Stimulated activated naive B cell treated with anti-CD40 and anti-IgM and Interleukin-4, amounts not matched to agents 10 μg/mL and 1 μg/mL and 100 μg/mL, for 72 hours (primary cell): ENCODE results near the gene DMC1.
"Not testable (repeated sequence)": the region's sequence is repeated elsewhere in the genome, so short reads cannot be mapped to it uniquely, and the experiment has no call there.

Experiments used
- ATAC-seq, 2 donors: fragments of 150-1000 bp; cut with Tn5 transposase; replicated peaks; 2 replicates each; pipeline ENCODE4 v1.10.0; 2021; ENCODE audit warnings: moderate library complexity in 1 of 2
- DNase-seq: peaks from one replicate; pipeline ENCODE4 v3.0.0; 2021
- H3K27ac Mint-ChIP-seq: one replicate; pipeline ENCODE4 v1.8.0; 2022; ENCODE audit warnings: mild to moderate bottlenecking, mixed read lengths
- H3K27me3 Mint-ChIP-seq, 2 donors: one replicate each; pipeline ENCODE4 v1.8.0; 2022; ENCODE audit warnings: mixed read lengths in 2 of 2
- H3K36me3 Mint-ChIP-seq, 2 donors: one replicate each; pipeline ENCODE4 v1.8.0; 2022; ENCODE audit warnings: mixed read lengths in 2 of 2, mild to moderate bottlenecking in 1 of 2
- H3K4me1 Mint-ChIP-seq, 2 donors: one replicate each; pipeline ENCODE4 v1.8.0; 2022; ENCODE audit warnings: mixed read lengths in 2 of 2, mild to moderate bottlenecking in 1 of 2
- H3K4me3 Mint-ChIP-seq, 2 donors: one replicate each; pipeline ENCODE4 v1.8.0; 2022; ENCODE audit warnings: mild to moderate bottlenecking in 2 of 2, mixed read lengths in 2 of 2, moderate library complexity in 1 of 2
- H3K9me3 Mint-ChIP-seq, 2 donors: one replicate each; pipeline ENCODE4 v1.8.0; 2022; ENCODE audit warnings: mixed read lengths in 2 of 2, mild to moderate bottlenecking in 1 of 2

DMC1 gene, protein sequence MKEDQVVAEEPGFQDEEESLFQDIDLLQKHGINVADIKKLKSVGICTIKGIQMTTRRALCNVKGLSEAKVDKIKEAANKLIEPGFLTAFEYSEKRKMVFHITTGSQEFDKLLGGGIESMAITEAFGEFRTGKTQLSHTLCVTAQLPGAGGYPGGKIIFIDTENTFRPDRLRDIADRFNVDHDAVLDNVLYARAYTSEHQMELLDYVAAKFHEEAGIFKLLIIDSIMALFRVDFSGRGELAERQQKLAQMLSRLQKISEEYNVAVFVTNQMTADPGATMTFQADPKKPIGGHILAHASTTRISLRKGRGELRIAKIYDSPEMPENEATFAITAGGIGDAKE

DNA sequence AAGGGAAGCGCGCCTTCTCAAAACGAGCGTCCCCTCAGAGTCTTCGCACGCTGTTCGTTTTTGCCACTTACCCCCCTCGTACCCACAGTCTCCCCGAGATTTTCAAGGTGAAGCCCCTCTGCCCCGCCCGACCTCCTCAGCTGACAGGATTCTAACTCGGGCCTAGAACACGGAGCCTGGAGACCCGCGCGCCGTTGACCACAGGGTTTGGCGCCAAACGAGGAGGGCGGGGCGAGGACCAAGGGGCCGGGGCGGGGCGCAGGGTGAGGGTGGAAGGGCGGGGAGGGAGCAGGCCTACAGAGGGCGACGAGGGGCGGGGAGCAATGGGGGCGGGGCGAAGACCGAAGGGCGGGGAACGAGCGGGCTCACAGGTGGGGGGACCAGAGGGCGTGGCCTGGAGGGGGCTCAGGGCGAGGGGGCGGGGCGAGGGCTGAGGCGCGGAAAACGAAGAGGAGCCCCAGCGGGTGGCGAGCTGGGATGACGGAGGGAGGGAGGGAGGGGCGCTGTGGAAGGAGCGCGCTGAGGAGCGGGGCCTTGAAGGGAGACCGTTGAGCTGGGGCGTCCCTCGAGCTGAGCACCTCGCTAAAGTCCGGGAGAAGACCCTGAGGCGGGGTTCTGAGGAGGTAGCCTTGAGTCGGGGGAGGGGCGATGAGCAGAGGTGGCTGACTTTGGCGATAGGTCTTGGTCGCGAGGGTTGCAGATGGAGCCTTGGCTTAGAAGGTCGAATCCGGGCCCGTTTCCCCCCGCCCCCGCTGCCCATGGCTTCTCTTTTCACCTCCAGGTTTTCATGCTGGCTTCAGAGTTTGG lies at the start of gene DMC1:
Gene DMC1 (minus strand): TSS at position 212 of the 807 bp plus-strand sequence. CDS start 1,927 bp downstream, outside the sequence.
- H3K9me3 Mint-ChIP-seq = no peaks in the 10 kb centered on the region
- H3K36me3 Mint-ChIP-seq = no peaks in the 10 kb centered on the region
- H3K27ac Mint-ChIP-seq = peak within 1 kb of the TSS; percentile 96
- H3K4me3 Mint-ChIP-seq = peak within 1 kb of the TSS; percentile 89 to 96
- no peaks in the 10 kb centered on the region for H3K27me3 Mint-ChIP-seq
- DNase-seq (peak; percentile 79), ATAC-seq (peak; percentile 89 to 91)
- H3K4me1 Mint-ChIP-seq = peaks cover 10 to 22% of the 10 kb centered on the region in 2 donors

DNA sequence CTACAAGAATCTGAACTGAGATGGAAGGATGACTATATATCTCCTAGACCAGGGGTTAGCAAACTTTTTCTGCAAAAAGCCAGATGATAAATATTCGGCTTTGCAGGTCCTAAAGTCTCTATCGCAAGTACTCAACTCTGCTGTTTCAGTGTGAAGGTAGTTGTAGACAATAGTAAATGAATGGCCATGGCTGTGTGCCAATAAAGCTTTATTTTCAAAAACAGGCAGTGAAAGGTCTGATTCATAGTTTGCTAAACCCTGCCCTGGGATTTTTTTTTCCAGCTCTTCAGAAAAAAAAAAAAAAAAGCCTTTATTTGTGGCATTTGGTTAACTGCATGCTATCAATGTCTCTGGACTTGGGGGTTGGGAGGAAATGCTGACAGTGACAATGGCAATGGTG lies 48.7 kb upstream of the DMC1 start:
- Mint-ChIP-seq H3K27ac (no peak overlapping the region), H3K27me3 (peaks cover 21 to 23% of the 10 kb centered on the region in 2 donors), H3K9me3 (peaks cover 3% of the 10 kb centered on the region in 2 donors), H3K36me3 (peaks cover 0 to 10% of the 10 kb centered on the region in 2 donors), H3K4me3 (no peak overlapping the region), H3K4me1 (no peaks in the 10 kb centered on the region)
- ATAC-seq (no peak), DNase-seq (no peak)

DNA sequence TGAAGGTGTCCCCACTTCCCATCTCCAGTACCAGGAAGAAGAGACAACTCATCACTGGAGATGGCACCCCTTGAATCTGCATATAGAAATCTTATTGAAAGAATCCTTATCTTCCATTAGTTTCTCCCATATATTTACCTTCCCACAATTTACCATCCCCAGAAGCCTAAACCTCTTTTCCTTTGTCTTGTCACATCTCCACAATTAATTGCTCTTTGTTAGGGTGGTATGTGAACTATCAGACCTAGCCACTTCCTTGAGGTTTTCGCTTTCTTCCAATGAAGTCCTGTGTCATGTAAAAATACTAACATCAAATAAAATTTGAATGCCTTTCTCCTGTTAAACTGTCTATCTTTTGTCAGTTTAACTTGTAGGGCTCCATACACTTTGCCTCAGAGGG lies 48.3 kb upstream of the DMC1 start:
- H3K27me3 Mint-ChIP-seq = peaks cover 20 to 23% of the 10 kb centered on the region in 2 donors
- H3K9me3 Mint-ChIP-seq = peaks cover 3% of the 10 kb centered on the region in 2 donors
- H3K27ac Mint-ChIP-seq = no peak overlapping the region
- ATAC-seq (no peak), DNase-seq (no peak)
- H3K4me3 Mint-ChIP-seq = no peak overlapping the region
- H3K4me1 Mint-ChIP-seq = no peaks in the 10 kb centered on the region
- H3K36me3 Mint-ChIP-seq = peaks cover 0 to 10% of the 10 kb centered on the region in 2 donors

DNA sequence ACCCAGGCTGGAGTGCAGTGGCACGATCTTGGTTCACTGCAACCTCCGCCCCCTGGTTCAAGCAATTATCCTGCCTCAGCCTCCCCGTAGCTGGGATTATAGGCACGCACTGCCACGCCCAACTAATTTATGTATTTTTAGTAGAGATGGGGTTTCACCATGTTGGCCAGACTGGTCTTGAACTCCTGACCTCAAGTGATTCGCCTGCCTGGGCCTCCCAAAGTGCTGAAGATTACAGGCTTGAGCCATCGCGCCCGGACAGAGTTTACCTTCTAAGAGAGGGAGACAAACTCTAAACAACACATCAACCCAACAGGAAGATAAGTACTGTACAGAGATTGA lies 45.1 kb upstream of the DMC1 start:
- not testable (repeated sequence) for H3K36me3 Mint-ChIP-seq, DNase-seq, ATAC-seq, H3K27ac Mint-ChIP-seq, H3K4me3 Mint-ChIP-seq, H3K4me1 Mint-ChIP-seq, H3K9me3 Mint-ChIP-seq
- peaks cover 20 to 29% of the 10 kb centered on the region in 2 donors for H3K27me3 Mint-ChIP-seq

DNA sequence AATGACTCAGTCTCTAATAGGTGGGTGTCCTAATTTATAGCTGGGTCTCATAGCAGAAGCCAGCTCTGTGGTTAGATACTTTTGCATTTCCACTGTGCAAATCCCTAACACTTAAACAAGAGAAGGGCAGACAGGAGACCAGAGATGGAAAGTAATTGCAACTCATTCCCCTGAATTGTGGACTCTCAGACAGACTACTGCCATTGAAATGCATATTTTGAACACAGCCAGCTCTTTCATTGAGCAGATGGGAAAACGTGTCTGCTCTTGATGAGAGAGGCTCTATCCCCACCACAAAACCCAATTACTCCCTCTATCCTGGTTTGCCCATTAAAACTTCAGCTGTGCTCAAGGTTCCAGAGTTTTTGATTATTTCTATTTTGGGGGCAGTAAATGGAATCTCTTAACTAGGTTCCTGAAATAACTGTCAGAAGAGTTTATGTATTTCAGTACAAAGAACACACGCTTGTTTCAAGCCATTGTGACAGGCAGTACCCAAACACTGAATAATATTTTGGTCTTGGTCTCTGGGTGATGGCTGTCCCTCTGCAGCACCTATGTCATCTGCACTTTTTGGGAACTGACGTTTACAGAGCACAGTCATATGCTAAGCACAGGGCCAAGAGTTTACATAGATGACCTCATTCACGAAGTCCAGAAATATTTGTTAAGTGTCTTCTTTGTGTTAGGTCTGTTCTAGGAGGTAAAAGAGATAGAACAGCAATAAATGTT lies 44.5 kb upstream of the DMC1 start:
- peaks cover 3 to 5% of the 10 kb centered on the region in 2 donors for H3K9me3 Mint-ChIP-seq
- ATAC-seq (no peak), DNase-seq (no peak)

DNA sequence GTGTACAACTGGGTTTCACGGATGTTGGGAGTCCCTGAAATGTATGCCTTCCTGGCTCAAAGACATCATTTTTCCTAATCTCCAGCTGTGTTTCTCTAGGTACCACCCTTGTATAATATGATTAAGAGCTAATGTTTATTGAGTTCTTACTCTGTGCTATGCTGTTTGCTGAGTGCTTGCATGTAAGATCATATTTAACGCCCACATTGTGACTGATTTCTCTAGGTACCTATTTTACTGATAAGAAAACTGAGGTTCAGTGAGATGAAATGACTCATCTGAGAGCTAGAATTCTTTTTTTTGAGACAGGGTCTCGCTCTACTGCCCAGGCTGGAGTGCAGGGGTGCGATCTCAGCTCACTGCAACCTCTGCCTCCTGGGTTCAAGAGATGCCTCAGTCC lies 43.6 kb upstream of the DMC1 start:
- DNase-seq = no peak
- H3K4me3 Mint-ChIP-seq = no peak overlapping the region
- H3K4me1 Mint-ChIP-seq = no peaks in the 10 kb centered on the region
- H3K27ac Mint-ChIP-seq = no peak overlapping the region
- H3K27me3 Mint-ChIP-seq = peaks cover 20 to 29% of the 10 kb centered on the region in 2 donors
- H3K36me3 Mint-ChIP-seq = peaks cover 0 to 10% of the 10 kb centered on the region in 2 donors
- H3K9me3 Mint-ChIP-seq = peaks cover 3 to 5% of the 10 kb centered on the region in 2 donors
- ATAC-seq = no peak

More for the DNA sequence above, 44.5 kb upstream of the DMC1 start:
- no peaks in the 10 kb centered on the region for H3K4me1 Mint-ChIP-seq
- H3K36me3 Mint-ChIP-seq = peaks cover 0 to 10% of the 10 kb centered on the region in 2 donors
- H3K27me3 Mint-ChIP-seq = peaks cover 18 to 29% of the 10 kb centered on the region in 2 donors
- H3K27ac Mint-ChIP-seq = no peak overlapping the region
- H3K4me3 Mint-ChIP-seq = no peak overlapping the region

DNA sequence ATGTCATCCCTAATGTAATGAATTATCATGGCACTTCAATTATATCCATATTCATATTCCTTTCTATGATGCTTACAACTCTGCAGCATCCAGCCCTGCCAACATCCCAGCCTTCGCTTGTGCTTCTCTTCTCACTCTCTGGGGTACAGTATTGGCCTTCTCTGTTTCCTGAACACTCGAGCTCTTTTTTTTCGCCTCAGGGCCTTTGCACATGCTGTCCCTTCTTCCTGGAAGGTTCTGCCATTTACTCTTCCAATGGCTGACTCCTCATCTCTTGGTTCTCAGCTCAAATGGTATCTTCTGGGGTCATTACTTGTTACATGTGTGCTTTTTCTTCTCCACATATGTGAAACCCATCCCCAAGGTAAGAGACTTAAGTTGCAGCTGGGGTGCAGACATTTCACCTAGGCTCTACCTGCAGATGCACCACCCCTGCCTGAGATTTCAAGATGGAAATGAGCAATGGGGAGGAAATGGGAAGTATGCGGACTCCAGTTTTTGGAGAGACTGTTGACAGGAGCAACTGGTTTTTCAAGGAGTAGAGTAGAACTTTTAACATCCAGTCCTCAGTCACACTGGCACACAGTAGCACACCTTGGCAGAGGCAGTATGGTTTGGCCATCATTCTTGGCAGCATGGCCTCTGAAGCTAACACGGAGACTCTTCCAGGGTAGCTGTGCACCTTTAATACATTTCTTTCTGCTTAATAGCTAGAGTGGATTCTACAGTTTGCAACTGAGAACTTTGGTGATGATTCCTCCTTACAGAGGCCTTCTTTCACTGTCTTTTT lies 42.4 kb upstream of the DMC1 start:
- Mint-ChIP-seq H3K4me3 (no peak overlapping the region), H3K27ac (no peak overlapping the region)

DNA sequence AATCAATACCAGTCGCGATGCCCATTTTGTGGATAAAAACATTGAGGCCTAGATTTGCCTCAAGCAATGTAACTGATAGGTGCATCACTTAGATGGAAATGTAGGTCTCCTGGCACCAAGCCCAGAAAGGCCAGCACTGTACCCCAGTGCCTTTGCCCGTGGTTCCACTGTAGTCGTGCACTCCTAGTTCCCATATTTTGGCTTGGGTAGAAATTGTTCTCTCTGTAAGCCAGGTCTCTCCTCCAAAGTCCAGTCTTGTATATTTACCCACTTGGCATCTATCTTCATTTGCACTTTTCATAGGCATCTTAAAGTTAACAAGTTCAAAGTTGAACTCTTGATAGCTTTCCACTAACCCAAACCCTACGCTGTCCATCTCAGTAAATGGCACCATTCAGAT lies 41.6 kb upstream of the DMC1 start:
- DNase-seq = no peak
- H3K27ac Mint-ChIP-seq = no peak overlapping the region
- no peak for ATAC-seq

More for the DNA sequence above, 42.4 kb upstream of the DMC1 start:
- Mint-ChIP-seq H3K4me1 (no peaks in the 10 kb centered on the region), H3K27me3 (peaks cover 20 to 21% of the 10 kb centered on the region in 2 donors), H3K9me3 (peaks cover 0 to 2% of the 10 kb centered on the region in 2 donors), H3K36me3 (peaks cover 0 to 3% of the 10 kb centered on the region in 2 donors)
- DNase-seq (no peak), ATAC-seq (no peak)

DNA sequence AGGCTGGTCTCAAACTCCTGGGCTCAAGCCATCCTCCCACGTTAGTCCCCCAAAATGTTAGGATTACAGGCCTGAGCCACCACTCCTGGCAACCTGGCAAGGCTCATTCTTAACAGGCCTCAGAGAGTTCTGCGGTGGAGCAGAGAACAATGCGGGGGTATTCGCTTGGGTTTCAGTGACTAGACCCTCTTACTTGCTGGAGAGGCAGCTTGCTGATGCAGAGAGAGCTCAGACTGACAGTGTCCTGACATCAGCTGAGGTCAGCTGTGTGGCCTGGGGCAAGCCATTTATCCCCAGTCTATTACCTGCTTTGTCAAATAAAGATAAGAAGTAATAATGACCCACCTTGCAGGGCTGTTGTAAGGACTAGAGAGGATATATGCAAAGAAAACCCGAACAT lies 40.3 kb upstream of the DMC1 start:
- Mint-ChIP-seq H3K27me3 (peaks cover 7 to 8% of the 10 kb centered on the region in 2 donors), H3K9me3 (peaks cover 0 to 2% of the 10 kb centered on the region in 2 donors)

More for the DNA sequence above, 41.6 kb upstream of the DMC1 start:
- peaks cover 0 to 2% of the 10 kb centered on the region in 2 donors for H3K9me3 Mint-ChIP-seq
- no peak overlapping the region for H3K4me3 Mint-ChIP-seq
- H3K27me3 Mint-ChIP-seq = peaks cover 15 to 17% of the 10 kb centered on the region in 2 donors
- H3K36me3 Mint-ChIP-seq = peaks cover 0 to under 1% of the 10 kb centered on the region in 2 donors
- no peaks in the 10 kb centered on the region for H3K4me1 Mint-ChIP-seq

DNA sequence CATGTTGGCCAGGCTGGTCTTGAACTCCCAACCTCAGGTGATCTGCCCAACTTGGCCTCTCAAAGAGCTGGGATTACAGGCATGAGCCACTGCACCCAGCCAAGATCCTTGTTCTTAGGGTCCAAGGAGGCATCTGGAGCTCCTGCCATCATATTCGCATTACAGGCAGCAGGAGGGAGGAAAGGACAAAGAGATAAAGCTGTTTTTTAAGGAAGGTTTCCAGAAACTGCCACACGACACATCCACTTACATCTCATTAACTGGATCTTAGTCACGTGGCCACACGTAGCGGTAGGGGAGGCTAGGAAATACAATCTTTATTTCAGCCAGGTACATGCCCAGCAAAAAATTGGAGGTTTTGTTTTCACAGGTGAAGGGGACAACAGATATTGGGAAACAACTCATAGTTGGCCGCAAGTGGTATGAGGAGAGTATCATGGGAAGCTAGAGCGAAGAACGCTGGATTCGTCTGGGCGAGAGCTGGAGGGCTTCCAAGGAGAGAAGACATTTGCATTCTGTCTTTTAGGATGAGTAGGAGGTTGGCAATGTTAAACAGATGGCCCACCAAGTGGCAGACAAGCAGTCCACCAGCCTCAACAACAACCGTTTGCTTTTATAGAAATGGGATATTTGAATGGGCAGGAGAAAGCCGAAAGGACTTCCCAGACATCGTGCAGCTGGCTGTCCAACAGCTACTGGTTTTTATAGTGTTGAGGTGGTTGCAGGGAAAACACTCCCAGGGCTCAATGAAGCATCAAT lies 39.2 kb upstream of the DMC1 start:
- Mint-ChIP-seq H3K4me3 (no peak overlapping the region), H3K4me1 (no peaks in the 10 kb centered on the region), H3K36me3 (no peaks in the 10 kb centered on the region), H3K9me3 (peaks cover 0 to 2% of the 10 kb centered on the region in 2 donors), H3K27ac (no peak overlapping the region), H3K27me3 (peaks cover 4 to 6% of the 10 kb centered on the region in 2 donors)
- no peak for DNase-seq
- no peak for ATAC-seq

More for the DNA sequence above, 40.3 kb upstream of the DMC1 start:
- no peak for DNase-seq
- H3K4me1 Mint-ChIP-seq = no peaks in the 10 kb centered on the region
- no peak overlapping the region for H3K4me3 Mint-ChIP-seq
- no peak for ATAC-seq
- no peaks in the 10 kb centered on the region for H3K36me3 Mint-ChIP-seq
- H3K27ac Mint-ChIP-seq = no peak overlapping the region

DNA sequence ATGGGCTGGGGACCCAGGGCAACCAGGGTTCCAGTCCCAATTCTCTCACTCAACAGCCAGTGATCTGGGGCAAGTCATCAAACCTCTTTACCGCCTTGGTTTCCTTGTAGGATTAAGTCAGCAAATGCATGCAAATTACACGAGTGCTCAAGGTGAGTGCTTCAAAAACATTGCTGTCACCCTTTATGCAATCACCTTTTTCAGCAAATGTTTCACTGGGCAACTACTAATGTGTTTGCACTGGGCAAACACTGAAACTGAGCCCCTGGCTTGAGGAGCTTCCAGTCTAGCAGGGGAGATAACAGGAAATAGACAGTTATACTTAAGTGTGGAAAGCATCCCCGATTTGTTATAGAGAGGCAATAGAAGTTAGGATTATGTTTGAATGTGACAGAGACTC lies 37.7 kb upstream of the DMC1 start:
- H3K4me3 Mint-ChIP-seq = no peak overlapping the region
- H3K27ac Mint-ChIP-seq = no peak overlapping the region
- H3K9me3 Mint-ChIP-seq = peaks cover 0 to 2% of the 10 kb centered on the region in 2 donors
- peaks cover 6 to 8% of the 10 kb centered on the region in 2 donors for H3K27me3 Mint-ChIP-seq
- no peak for ATAC-seq
- DNase-seq = no peak
- no peaks in the 10 kb centered on the region for H3K4me1 Mint-ChIP-seq
- no peaks in the 10 kb centered on the region for H3K36me3 Mint-ChIP-seq

DNA sequence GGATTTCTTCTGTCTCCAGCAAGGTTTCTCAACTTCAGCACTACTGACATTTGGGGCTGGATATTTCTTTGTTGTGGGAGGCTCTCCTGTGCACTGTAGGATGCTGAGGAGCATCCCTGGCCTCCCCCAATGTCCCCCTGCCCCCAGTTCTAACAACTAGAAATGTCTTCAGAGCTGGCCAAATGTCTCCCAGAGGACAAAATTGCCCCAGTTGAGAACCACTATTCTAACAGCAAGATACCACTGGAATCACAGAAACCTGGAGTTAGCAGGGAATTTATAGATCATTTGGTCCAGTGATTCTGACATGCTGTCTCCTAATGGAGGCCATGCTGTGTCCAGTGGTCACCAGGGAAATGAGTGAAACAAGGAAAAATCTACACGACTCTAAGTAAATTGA lies 32.2 kb upstream of the DMC1 start:
- Mint-ChIP-seq H3K4me3 (no peak overlapping the region), H3K27me3 (peaks cover 0 to 13% of the 10 kb centered on the region in 2 donors), H3K27ac (no peak overlapping the region), H3K36me3 (no peaks in the 10 kb centered on the region), H3K9me3 (no peaks in the 10 kb centered on the region), H3K4me1 (no peaks in the 10 kb centered on the region)
- DNase-seq (no peak), ATAC-seq (no peak)

DNA sequence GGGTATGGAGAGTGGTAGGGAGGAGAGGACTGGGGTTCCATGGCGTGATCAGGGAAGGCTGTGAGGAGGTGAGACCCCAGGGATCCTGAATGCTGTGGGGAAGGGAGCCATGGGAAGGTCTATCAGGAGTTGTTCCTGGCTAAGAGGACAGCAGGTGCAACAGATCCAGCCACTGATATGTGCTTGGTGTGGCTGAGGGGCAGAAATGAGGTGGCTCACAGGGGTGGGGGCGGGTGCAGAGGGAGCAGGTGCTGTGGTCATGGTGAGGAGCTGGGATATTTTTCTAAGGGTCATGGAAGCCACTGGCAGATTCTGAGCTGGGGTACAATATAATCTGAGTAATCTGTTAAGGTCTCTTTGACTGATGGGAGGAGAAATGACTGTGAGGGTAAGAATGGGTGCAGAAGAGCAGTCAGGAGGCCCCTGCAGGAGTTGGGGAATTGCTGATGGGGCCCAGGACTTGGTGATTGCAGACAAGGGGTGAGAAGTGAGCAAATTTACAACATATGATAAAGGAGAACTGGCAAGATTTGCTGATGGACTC lies 31.3 kb upstream of the DMC1 start:
- Mint-ChIP-seq H3K27me3 (peaks cover 0 to 13% of the 10 kb centered on the region in 2 donors), H3K27ac (no peak overlapping the region), H3K9me3 (no peaks in the 10 kb centered on the region), H3K4me1 (no peaks in the 10 kb centered on the region), H3K36me3 (no peaks in the 10 kb centered on the region), H3K4me3 (no peak overlapping the region)
- no peak for ATAC-seq
- no peak for DNase-seq
